Activated CD8-positive, alpha-beta memory T cell treated with anti-CD3 and anti-CD28 coated beads for 1 hour (primary cell): Measurements from ENCODE around the gene BCAT1.
"Not testable (repeated sequence)": the region's sequence is repeated elsewhere in the genome, so short reads cannot be mapped to it uniquely, and the experiment has no call there.

ENCODE experiments used
- DNase-seq, 2 donors: peaks; one replicate each; pipeline ENCODE4 v3.0.0-alpha.2; 2020; ENCODE audit warnings: low read depth in 1 of 2; ENCODE audit errors: extremely low read depth in 1 of 2

BCAT1 gene

GRCh38 chr12:24860546-24860945 lies 88.4 kb downstream of the BCAT1 start:
- no peak for DNase-seq

DNA sequence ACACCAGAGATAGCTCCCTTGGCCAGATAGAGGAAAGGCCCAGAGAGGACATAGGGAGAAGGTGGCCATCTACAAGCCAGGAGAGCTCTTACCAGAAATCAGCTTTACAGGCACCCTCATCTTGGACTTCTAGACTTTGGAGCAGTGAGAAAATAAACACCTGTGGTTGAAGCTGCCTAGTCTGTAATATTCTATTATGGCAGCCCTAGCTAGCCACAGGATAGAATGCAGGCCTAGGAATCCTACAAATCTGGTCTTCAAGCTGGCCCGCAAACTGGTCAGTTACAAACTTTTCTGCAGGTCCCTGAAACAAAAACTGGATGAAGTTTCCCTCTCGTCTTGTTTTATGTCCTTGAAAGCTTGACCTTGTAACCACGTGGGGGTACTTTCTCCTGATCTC lies 92.4 kb downstream of the BCAT1 start:
- no peak for DNase-seq

GRCh38 chr12:24854908-24855307 lies 94.0 kb downstream of the BCAT1 start:
- DNase-seq = no peak

DNA sequence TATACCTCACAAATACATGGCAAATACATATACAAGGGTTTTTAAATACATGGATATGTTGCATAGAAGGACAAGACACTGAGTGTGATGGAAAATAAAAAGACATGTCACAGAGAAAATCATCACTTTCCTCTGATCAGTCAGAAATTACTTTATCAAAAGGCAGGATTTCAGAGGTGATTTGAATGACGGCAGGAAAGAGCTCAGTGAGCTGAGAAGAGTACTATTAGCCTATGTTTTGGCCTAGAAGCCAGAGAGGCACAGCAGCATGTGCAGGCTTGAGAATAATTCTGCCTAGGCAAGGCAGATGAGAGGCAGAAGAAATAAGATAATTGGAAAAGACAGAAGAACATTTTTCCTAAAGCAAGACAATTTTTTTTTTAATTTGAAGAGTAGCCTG lies 94.9 kb downstream of the BCAT1 start:
- DNase-seq = no peak

GRCh38 chr12:24853588-24853987 lies 95.3 kb downstream of the BCAT1 start:
- no peak for DNase-seq

- no peak for DNase-seq
These were observed 95.8 kb downstream of the BCAT1 start for GRCh38 chr12:24853094-24853493.

- no peak for DNase-seq
These were observed 96.5 kb downstream of the BCAT1 start for GRCh38 chr12:24852420-24852819.

- DNase-seq = not testable (repeated sequence)
These were observed 97.0 kb downstream of the BCAT1 start for GRCh38 chr12:24851883-24852282.

DNA sequence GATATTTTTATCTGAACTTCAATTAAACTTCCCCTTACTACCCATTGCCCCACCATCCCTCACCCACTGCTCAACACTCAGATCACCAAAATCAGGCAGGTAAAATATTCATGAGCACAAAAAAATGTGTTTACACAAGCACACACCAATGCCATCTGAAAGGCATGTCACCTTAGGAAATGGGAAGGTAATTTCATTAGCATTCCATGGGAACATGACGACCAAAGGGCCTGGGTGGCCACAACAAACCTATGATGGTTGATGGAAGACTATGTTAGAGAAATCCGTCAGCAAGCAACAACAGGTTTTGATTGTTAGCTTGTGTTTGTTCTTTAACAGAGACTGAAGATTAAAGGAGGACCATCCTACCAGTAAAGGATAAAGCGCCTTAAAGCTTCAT lies 97.6 kb downstream of the BCAT1 start:
- no peak for DNase-seq

DNA sequence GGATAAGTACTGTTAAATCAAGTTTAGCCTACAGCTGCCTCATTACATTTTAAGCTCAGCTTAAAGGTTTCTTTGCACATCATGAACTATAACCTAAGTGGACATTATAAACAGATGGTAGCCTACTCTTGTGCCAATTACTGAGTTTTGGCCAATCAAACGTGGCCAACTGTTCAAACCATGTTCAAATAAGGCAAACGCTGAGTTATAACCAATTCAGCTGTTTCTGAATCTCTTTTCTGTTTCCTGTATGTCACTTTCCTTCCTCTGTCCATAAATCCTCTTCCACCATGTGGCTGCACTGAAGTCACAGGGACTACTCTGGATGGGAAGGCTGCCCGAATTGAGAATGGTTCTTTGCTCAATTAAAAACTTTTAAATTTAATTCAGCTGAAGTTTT lies 98.4 kb downstream of the BCAT1 start:
- DNase-seq = no peak

GRCh38 chr12:24848941-24849477 lies 99.9 kb downstream of the BCAT1 start:
- DNase-seq = no peak

DNA sequence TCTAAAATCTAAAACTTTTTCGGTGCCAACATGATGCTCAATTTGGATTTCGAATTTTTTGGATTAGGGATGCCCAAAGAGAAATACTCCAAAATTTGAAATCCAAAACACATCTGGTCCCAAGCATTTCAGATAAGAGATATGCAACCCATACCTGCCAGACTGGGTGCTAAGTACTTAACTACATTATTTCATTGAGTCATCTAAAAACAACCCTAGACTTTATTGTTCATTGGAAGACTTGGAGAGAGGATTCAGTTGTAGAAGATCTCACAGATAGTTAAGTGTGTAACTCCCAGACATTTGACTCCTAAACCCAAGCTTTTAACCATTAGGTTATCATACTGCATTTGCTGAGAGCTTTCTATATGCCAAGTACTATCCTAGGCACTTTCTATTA lies 102.2 kb downstream of the BCAT1 start:
- no peak for DNase-seq

GRCh38 chr12:24845615-24846014 lies 103.3 kb downstream of the BCAT1 start:
- DNase-seq = no peak

GRCh38 chr12:24840046-24840800 lies 108.7 kb downstream of the BCAT1 start:
- DNase-seq = no peak

DNA sequence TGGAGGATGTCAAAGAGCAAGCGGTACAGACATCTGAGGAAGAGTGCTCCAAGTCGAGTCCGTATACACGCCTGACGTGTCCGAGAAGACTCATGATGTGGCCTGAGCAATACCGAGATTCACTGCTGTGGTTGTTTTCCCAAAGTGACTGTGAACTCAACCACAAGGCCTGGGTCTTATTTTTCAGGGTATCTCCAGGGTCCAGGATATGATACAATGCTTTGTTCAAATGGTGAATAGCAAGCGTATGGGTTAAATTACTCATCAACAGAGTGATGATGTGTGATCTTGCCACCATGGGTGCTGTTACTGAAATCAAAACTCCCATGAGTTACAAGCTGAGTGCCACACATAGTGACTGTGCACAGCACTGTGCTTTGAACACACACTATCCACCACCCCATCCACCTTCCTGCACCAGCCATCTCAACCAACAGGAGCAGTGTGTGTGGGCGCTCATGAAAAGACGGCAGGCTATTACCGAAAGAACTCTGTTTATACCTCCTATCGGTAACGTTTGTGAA lies 109.6 kb downstream of the BCAT1 start:
- no peak for DNase-seq

GRCh38 chr12:24838531-24838950 lies 110.4 kb downstream of the BCAT1 start:
- no peak for DNase-seq

GRCh38 chr12:24835377-24835776 lies 113.5 kb downstream of the BCAT1 start:
- no peak for DNase-seq

- no peak for DNase-seq
These were observed 115.4 kb downstream of the BCAT1 start for GRCh38 chr12:24833513-24833912.

GRCh38 chr12:24823808-24824515 lies 124.9 kb downstream of the BCAT1 start:
- DNase-seq = no peak

DNA sequence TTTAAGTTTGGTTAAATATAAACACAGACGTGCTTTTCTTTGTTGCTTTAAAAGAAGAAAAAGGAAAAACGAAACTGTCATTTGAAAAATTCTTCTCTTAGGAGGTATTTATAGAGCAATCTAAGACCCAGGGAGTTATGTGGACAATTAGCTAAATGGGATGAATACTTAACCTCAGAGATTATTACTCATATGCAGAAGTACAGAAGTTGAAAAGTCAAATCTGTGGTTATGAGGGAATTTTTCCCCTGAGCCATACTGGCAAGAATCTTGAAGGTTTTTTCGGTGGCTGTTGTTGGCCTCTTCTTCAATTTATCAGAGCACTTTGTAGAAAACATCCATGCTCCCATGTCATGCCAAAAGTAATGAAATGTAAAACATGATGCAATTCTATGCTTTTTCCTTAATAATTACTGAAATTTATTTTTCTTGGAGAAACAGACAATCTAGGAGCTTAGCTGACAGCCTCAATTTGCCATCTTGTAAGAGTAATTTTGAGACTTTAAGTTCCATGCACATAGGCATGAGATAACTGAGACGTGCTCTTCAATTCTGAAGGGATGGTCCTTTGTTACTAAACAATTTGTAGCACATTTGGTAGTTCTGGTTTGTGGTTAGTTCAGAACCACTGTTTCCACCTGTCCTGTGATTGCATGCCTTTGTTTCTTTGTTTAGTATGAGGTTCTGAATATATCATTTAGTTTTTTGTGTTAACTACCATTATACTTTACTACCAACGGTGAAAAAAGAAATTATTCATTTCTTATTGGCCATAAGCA lies 126.6 kb downstream of the BCAT1 start:
- DNase-seq = no peak

DNA sequence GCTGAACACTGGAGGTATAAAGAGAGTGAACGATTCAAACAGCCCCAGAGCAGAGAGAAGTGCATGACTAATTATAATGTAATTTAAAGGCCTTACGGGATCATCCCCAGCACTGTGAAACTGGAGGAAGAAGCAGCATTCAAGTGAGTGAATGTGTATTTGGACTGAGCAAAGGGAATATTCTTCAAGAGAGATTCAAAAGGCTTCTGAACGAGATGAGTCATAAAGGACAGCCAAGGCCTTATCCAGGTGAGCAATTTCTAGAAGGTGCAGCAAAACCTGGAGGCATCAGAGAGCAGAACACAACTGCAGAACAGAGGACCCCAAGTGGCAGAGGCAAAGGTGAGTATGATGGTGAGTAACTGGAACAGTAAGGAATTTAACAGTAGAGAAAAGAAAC lies 127.2 kb downstream of the BCAT1 start:
- DNase-seq = no peak
